Measurements from ENCODE around the gene GGNBP2. TPM values are rescaled to one million over a fixed set of nuclear protein-coding genes. Genes with fewer than 3 reads are reported as not detected.

GGNBP2 gene
- total RNA-seq, 4 donors from 2014 or later: 90.5 to 124 (median 96.8) TPM

- DNase-seq: no peak
- TF ChIP-seq POLR2A (IDR thresholded peaks at IDR 0.05) (no peak), CTCF (IDR thresholded peaks at IDR 0.05) (no peak)
- no peaks in the 10 kb centered on the region for H3K9me3 ChIP-seq
- no peaks in the 10 kb centered on the region for H3K4me1 ChIP-seq
- no peaks in the 10 kb centered on the region for H3K27me3 ChIP-seq
- H3K27ac ChIP-seq: no peak overlapping the region
- H3K4me3 ChIP-seq: no peak overlapping the region
- H3K36me3 ChIP-seq: no peaks in the 10 kb centered on the region
These were observed 71.6 kb downstream of the GGNBP2 start for GRCh38 chr17:36616061-36617029.

- H3K9me3 ChIP-seq: no peaks in the 10 kb centered on the region
- H3K27ac ChIP-seq: no peak overlapping the region
- no peak for DNase-seq
- no peaks in the 10 kb centered on the region for H3K4me1 ChIP-seq
- TF ChIP-seq CTCF (IDR thresholded peaks at IDR 0.05): no peak
- TF ChIP-seq POLR2A (IDR thresholded peaks at IDR 0.05): no peak
- no peaks in the 10 kb centered on the region for H3K27me3 ChIP-seq
- no peak overlapping the region for H3K4me3 ChIP-seq
- no peaks in the 10 kb centered on the region for H3K36me3 ChIP-seq
These were observed 73.1 kb downstream of the GGNBP2 start for GRCh38 chr17:36617773-36618172.

- no peaks in the 10 kb centered on the region for H3K4me1 ChIP-seq
- H3K27me3 ChIP-seq: no peaks in the 10 kb centered on the region
- no peaks in the 10 kb centered on the region for H3K36me3 ChIP-seq
- no peak for DNase-seq
- TF ChIP-seq POLR2A (IDR thresholded peaks at IDR 0.05) (no peak), CTCF (IDR thresholded peaks at IDR 0.05) (no peak)
- H3K4me3 ChIP-seq: no peak overlapping the region
- no peak overlapping the region for H3K27ac ChIP-seq
- no peaks in the 10 kb centered on the region for H3K9me3 ChIP-seq
These were observed 78.6 kb downstream of the GGNBP2 start for GRCh38 chr17:36623281-36623680.

- DNase-seq: no peak
- TF ChIP-seq POLR2A (IDR thresholded peaks at IDR 0.05) (no peak), CTCF (IDR thresholded peaks at IDR 0.05) (no peak)
- Histone ChIP-seq H3K27ac (no peak overlapping the region), H3K4me3 (no peak overlapping the region), H3K27me3 (no peaks in the 10 kb centered on the region), H3K9me3 (no peaks in the 10 kb centered on the region), H3K36me3 (no peaks in the 10 kb centered on the region), H3K4me1 (peaks cover 0 to 3% (median 0%) of the 10 kb centered on the region in 4 donors)
These were observed 80.5 kb downstream of the GGNBP2 start for GRCh38 chr17:36625188-36625587.

GRCh38 chr17:36627101-36627500 lies 82.4 kb downstream of the GGNBP2 start:
- no peak for TF ChIP-seq POLR2A (IDR thresholded peaks at IDR 0.05)
- no peak for TF ChIP-seq CTCF (IDR thresholded peaks at IDR 0.05)
- Histone ChIP-seq H3K27me3 (no peaks in the 10 kb centered on the region), H3K36me3 (no peaks in the 10 kb centered on the region), H3K4me3 (no peak overlapping the region), H3K4me1 (peaks cover 0 to 3% (median 0%) of the 10 kb centered on the region in 4 donors), H3K27ac (no peak overlapping the region), H3K9me3 (no peaks in the 10 kb centered on the region)
- DNase-seq: no peak
